SK-N-SH (cell line): ENCODE results near the gene C1QL2. TPM values are rescaled to one million over a fixed set of nuclear protein-coding genes. Genes with fewer than 3 reads are reported as not detected.

ENCODE experiments used
- CTCF ChIA-PET: fragments of 300-600, 350-600 bp; formaldehyde crosslinking; extraction: SDS; loops from one replicate; lab custom pipeline; 2021; lab: Yijun Ruan, JAX
- POLR2A ChIA-PET: fragments of 350-600 bp; sonication (Branson Sonifier 250); formaldehyde crosslinking; extraction: SDS; loops from one replicate; lab custom pipeline; 2020; ENCODE audit warnings: antibody characterized with exemption, inconsistent platforms; lab: Yijun Ruan, JAX
- DNase-seq: peaks from one replicate; pipeline ENCODE4 v3.0.0; 2012
- H2AFZ ChIP-seq: fragments of 200-600 bp; sonication (generic); 2 replicates; pipeline ENCODE4 v1.8.1; 2016; ENCODE audit warnings: antibody characterized with exemption, mild to moderate bottlenecking, low read depth
- H3F3A ChIP-seq: fragments of 200-600 bp; sonication (generic); replicated peaks from 2 replicates; pipeline ENCODE3; 2016; ENCODE audit warnings: antibody characterized with exemption, mild to moderate bottlenecking; ENCODE audit not compliant: insufficient read depth
- H3K27ac ChIP-seq, 2 experiments: fragments of 200-500 bp in 1 of 2; fragments of 200-600 bp in 1 of 2; sonication (Bioruptor generic) in 1 of 2; sonication (generic), shearing (Covaris generic) in 1 of 2; 2 replicates each; pipeline versions ENCODE4 v1.5.1 to v1.6.1; 2014 to 2016; ENCODE audit warnings: low read depth in 2 of 2, inconsistent platforms in 1 of 2, low read length in 1 of 2, mild to moderate bottlenecking in 1 of 2, mixed read lengths in 1 of 2
- H3K27me3 ChIP-seq: fragments of 200-600 bp; sonication (generic), shearing (Covaris generic); 2 replicates; pipeline ENCODE4 v1.6.1; 2016; ENCODE audit warnings: mixed run types; ENCODE audit not compliant: insufficient read depth
- H3K36me3 ChIP-seq, 2 experiments: fragments of 200-500 bp in 1 of 2; fragments of 200-600 bp in 1 of 2; sonication (Bioruptor generic) in 1 of 2; sonication (generic) in 1 of 2; replicated peaks in 1 of 2; 2 replicates each; pipeline versions ENCODE3 to v1.5.1; 2014 to 2016; ENCODE audit warnings: low read length in 1 of 2, mild to moderate bottlenecking in 1 of 2; ENCODE audit not compliant: insufficient read depth in 2 of 2, control insufficient read depth in 1 of 2
- H3K4me1 ChIP-seq, 2 experiments: fragments of 200-500 bp in 1 of 2; fragments of 200-600 bp in 1 of 2; sonication (Bioruptor generic) in 1 of 2; sonication (generic), shearing (Covaris generic) in 1 of 2; 2 replicates each; pipeline versions ENCODE4 v1.5.1 to v1.6.1; 2014 to 2016; ENCODE audit warnings: low read depth in 1 of 2, low read length in 1 of 2, mixed run types in 1 of 2; ENCODE audit not compliant: insufficient read depth in 2 of 2, control insufficient read depth in 1 of 2
- H3K4me2 ChIP-seq: fragments of 200-600 bp; sonication (generic), shearing (Covaris generic); 2 replicates; pipeline ENCODE4 v1.6.1; 2017; ENCODE audit warnings: mixed run types
- H3K4me3 ChIP-seq, 2 experiments: fragments of 200-500 bp in 1 of 2; fragments of 200-600 bp in 1 of 2; sonication (Bioruptor generic) in 1 of 2; sonication (generic), shearing (Covaris generic) in 1 of 2; 2 replicates each; pipeline versions ENCODE4 v1.5.1 to v1.8.1; 2014 to 2016; ENCODE audit warnings: low read depth in 2 of 2, inconsistent platforms in 1 of 2, low read length in 1 of 2, mild to moderate bottlenecking in 1 of 2, mixed read lengths in 1 of 2, moderate library complexity in 1 of 2
- H3K79me2 ChIP-seq: fragments of 200-600 bp; sonication (generic); 2 replicates; pipeline ENCODE4 v1.8.1; 2017; ENCODE audit warnings: mild to moderate bottlenecking; ENCODE audit not compliant: insufficient read depth
- H3K9ac ChIP-seq: fragments of 200-600 bp; sonication (generic); 2 replicates; pipeline ENCODE4 v1.6.1; 2017; ENCODE audit warnings: mixed run types
- H3K9me2 ChIP-seq: fragments of 200-600 bp; sonication (generic); 2 replicates; pipeline ENCODE4 v1.6.1; 2017; ENCODE audit warnings: mixed run types
- H3K9me3 ChIP-seq: fragments of 200-600 bp; sonication (generic); 2 replicates; pipeline ENCODE4 v1.6.1; 2017; ENCODE audit warnings: mixed run types, mild to moderate bottlenecking, moderate library complexity
- H4K20me1 ChIP-seq: fragments of 200-600 bp; sonication (generic); 2 replicates; pipeline ENCODE4 v1.6.1; 2017; ENCODE audit warnings: mild to moderate bottlenecking, mixed run types; ENCODE audit not compliant: insufficient read depth
- CHD2 ChIP-seq: fragments of 150-350 bp; IDR thresholded peaks from 2 replicates; pipeline ENCODE4 v1.6.1; 2018; ENCODE audit warnings: low read length; ENCODE audit not compliant: partially characterized antibody
- ELF1 ChIP-seq: IDR thresholded peaks from 2 replicates; pipeline ENCODE4 v1.4.0; 2012
- EP300 ChIP-seq, 2 experiments: IDR thresholded peaks; 2 replicates each; pipeline versions ENCODE4 v1.4.0 to v1.6.1; 2012; ENCODE audit warnings: borderline replicate concordance in 1 of 2, low read depth in 1 of 2, low read length in 1 of 2
- FOSL2 ChIP-seq: IDR thresholded peaks from 2 replicates; pipeline ENCODE4 v1.4.0; 2012; ENCODE audit warnings: low read depth, mild to moderate bottlenecking, moderate library complexity, borderline replicate concordance
- FOXM1 ChIP-seq: IDR thresholded peaks from 2 replicates; pipeline ENCODE4 v1.4.0; 2012; ENCODE audit warnings: low read depth, mild to moderate bottlenecking
- GATA2 ChIP-seq: sonication (generic); formaldehyde crosslinking; IDR thresholded peaks from 2 replicates; pipeline ENCODE4 v1.5.0; 2020; ENCODE audit warnings: mild to moderate bottlenecking, missing genetic modification reagents
- JUND ChIP-seq: IDR thresholded peaks from 2 replicates; pipeline ENCODE4 v1.4.0; 2012
- MEF2A ChIP-seq: IDR thresholded peaks from 2 replicates; pipeline ENCODE4 v1.4.0; 2012; ENCODE audit warnings: low read depth, borderline replicate concordance
- MXI1 ChIP-seq: IDR thresholded peaks from 2 replicates; pipeline ENCODE4 v1.6.1; 2012; ENCODE audit warnings: mild to moderate bottlenecking, low read depth, low read length, improper control_type of control experiment
- POLR2AphosphoS5 ChIP-seq: IDR thresholded peaks from 2 replicates; pipeline ENCODE4 v1.6.1; 2012; ENCODE audit warnings: low read depth, low read length
- RCOR1 ChIP-seq: fragments of 150-350 bp; IDR thresholded peaks from 2 replicates; pipeline ENCODE4 v1.6.1; 2017; ENCODE audit warnings: antibody characterized with exemption, low read length
- RXRA ChIP-seq: IDR thresholded peaks from 2 replicates; pipeline ENCODE4 v1.4.0; 2012; ENCODE audit warnings: low read depth, mild to moderate bottlenecking, borderline replicate concordance
- SIN3A ChIP-seq: IDR thresholded peaks from 2 replicates; pipeline ENCODE4 v1.6.1; 2012; ENCODE audit warnings: low read depth, mild to moderate bottlenecking, low read length, moderate library complexity, borderline replicate concordance
- SMC3 ChIP-seq: IDR thresholded peaks from 2 replicates; pipeline ENCODE4 v1.6.1; 2012; ENCODE audit warnings: low read depth, low read length, improper control_type of control experiment
- TAF1 ChIP-seq: IDR thresholded peaks from 2 replicates; pipeline ENCODE4 v1.6.1; 2012; ENCODE audit warnings: low read depth, mild to moderate bottlenecking, low read length, moderate library complexity, borderline replicate concordance
- TCF12 ChIP-seq: IDR thresholded peaks from 2 replicates; pipeline ENCODE4 v1.4.0; 2012
- TEAD4 ChIP-seq: IDR thresholded peaks from 2 replicates; pipeline ENCODE4 v1.4.0; 2012; ENCODE audit warnings: mild to moderate bottlenecking, borderline replicate concordance; ENCODE audit not compliant: insufficient read depth
- WGBS: methylation state at CpG from one replicate; pipeline ENCODE4 v1.1.6; 2017; ENCODE audit warnings: low lambda C conversion rate; 5-methylcytosine and 5-hydroxymethylcytosine counted together
- polyA plus RNA-seq, 3 experiments: library from polyadenylated mRNA; depleted of rRNA; stranded (reverse); fragments of >200 nt; gene quantifications; 2 replicates each; pipeline ENCODE4 v1.2.3, GENCODE V29; 2012
- TF ChIP-seq, protein P1 (sequence below): IDR thresholded peaks from 2 replicates; pipeline ENCODE4 v1.6.1; 2012; ENCODE audit warnings: mild to moderate bottlenecking, low read depth, low read length, moderate library complexity

The C1QL2 gene
- polyA plus RNA-seq, 1 of the 3 experiments (the other 2 are of a cell fraction), result not detected

DNA sequence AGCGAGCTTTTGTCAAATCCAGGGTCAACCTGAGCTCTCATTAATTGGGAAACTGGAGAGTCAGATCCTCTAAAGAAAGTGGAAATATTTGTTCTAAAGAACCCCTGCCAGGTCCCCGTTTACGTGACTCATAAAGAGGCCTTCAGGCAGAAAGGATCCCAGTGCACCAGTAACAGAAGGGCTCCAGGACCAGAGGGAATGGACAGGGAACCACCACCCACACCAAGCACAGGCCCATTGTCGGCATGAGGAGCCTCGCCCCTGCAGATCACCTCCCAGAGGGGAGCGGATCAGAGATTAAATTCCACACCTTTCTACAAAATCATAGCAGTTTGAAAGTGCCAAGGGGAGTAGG is 16.4 kb upstream of the C1QL2 start:
- no peak overlapping the region for H3K27ac ChIP-seq
- no peak overlapping the region for H3K9ac ChIP-seq
- ChIA-PET CTCF (interaction anchor here (1.0 to 1.5 kb wide), 5 partner anchors 9 to 148 kb away, joined by 3 to 6 read pairs (median 4); no protein-coding TSS in a partner anchor), POLR2A (no interaction called here)
- TF ChIP-seq CHD2, result no peak
- TF ChIP-seq FOXM1, result no peak
- TF ChIP-seq SIN3A, result no peak
- no peak for TF ChIP-seq TCF12
- TF ChIP-seq, protein P1, sequence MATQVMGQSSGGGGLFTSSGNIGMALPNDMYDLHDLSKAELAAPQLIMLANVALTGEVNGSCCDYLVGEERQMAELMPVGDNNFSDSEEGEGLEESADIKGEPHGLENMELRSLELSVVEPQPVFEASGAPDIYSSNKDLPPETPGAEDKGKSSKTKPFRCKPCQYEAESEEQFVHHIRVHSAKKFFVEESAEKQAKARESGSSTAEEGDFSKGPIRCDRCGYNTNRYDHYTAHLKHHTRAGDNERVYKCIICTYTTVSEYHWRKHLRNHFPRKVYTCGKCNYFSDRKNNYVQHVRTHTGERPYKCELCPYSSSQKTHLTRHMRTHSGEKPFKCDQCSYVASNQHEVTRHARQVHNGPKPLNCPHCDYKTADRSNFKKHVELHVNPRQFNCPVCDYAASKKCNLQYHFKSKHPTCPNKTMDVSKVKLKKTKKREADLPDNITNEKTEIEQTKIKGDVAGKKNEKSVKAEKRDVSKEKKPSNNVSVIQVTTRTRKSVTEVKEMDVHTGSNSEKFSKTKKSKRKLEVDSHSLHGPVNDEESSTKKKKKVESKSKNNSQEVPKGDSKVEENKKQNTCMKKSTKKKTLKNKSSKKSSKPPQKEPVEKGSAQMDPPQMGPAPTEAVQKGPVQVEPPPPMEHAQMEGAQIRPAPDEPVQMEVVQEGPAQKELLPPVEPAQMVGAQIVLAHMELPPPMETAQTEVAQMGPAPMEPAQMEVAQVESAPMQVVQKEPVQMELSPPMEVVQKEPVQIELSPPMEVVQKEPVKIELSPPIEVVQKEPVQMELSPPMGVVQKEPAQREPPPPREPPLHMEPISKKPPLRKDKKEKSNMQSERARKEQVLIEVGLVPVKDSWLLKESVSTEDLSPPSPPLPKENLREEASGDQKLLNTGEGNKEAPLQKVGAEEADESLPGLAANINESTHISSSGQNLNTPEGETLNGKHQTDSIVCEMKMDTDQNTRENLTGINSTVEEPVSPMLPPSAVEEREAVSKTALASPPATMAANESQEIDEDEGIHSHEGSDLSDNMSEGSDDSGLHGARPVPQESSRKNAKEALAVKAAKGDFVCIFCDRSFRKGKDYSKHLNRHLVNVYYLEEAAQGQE, result no peak
- no peak for TF ChIP-seq GATA2 (CRISPR knock-in tag)
- TF ChIP-seq MXI1, result no peak
- TF ChIP-seq ELF1, result no peak
- TF ChIP-seq EP300 (IDR thresholded peaks at IDR 0.05; ENCODE audit: borderline replicate concordance in 1 of 2, low read depth in 1 of 2, low read length in 1 of 2), result no peak
- no peak for TF ChIP-seq POLR2AphosphoS5
- TF ChIP-seq RCOR1, result no peak
- no peak for TF ChIP-seq RXRA
- no peak for TF ChIP-seq SMC3
- TF ChIP-seq FOSL2, result no peak
- no peak for TF ChIP-seq MEF2A
- TF ChIP-seq TAF1, result no peak
- no peak for TF ChIP-seq JUND
- TF ChIP-seq TEAD4, result no peak
- H3K36me3 ChIP-seq, result no peaks in the 10 kb centered on the region
- no peak overlapping the region for H3K4me3 ChIP-seq
- H3K9me2 ChIP-seq, result no peaks in the 10 kb centered on the region
- no peaks in the 10 kb centered on the region for H4K20me1 ChIP-seq
- no peaks in the 10 kb centered on the region for H3K27me3 ChIP-seq
- H3K4me1 ChIP-seq, result peaks cover 0 to 6% of the 10 kb centered on the region in 2 experiments; a peak in 1 of 4 replicates
- 48% methylated on average over 6 of the region's 6 CpGs for WGBS
- no peaks in the 10 kb centered on the region for H3F3A ChIP-seq
- no peaks in the 10 kb centered on the region for H3K79me2 ChIP-seq
- no peak for DNase-seq
- H3K4me2 ChIP-seq, result no peak overlapping the region
- no peak overlapping the region for H2AFZ ChIP-seq
- no peaks in the 10 kb centered on the region for H3K9me3 ChIP-seq
